Measurements from ENCODE around the gene BRD7. TPM values are rescaled to one million over a fixed set of nuclear protein-coding genes. Genes with fewer than 3 reads are reported as not detected.

The BRD7 gene
- total RNA-seq, 3 donors from 2014 or later, result 50.8 to 79.6 (median 56.1) TPM

GRCh38 chr16:50400312-50400966, 31.7 kb upstream of the BRD7 start:
- no peak overlapping the region for H3K4me3 ChIP-seq
- H3K9me3 ChIP-seq, result no peaks in the 10 kb centered on the region
- TF ChIP-seq CTCF (IDR thresholded peaks at IDR 0.05), result no peak
- no peak for DNase-seq
- H3K36me3 ChIP-seq (ENCODE audit: low read depth), result no peaks in the 10 kb centered on the region
- ATAC-seq, result no peak
- H3K4me1 ChIP-seq (ENCODE audit: low read depth), result no peaks in the 10 kb centered on the region
- intact Hi-C loops (cut with DNase I, micrococcal nuclease), result no loop called here

- no peak overlapping the region for H3K4me3 ChIP-seq
- no peaks in the 10 kb centered on the region for H3K9me3 ChIP-seq
- no peak for TF ChIP-seq CTCF (IDR thresholded peaks at IDR 0.05)
- ATAC-seq, result no peak
- H3K4me1 ChIP-seq (ENCODE audit: low read depth), result no peaks in the 10 kb centered on the region
- H3K36me3 ChIP-seq (ENCODE audit: low read depth), result no peaks in the 10 kb centered on the region
- intact Hi-C loops (cut with DNase I, micrococcal nuclease), result no loop called here
- no peak for DNase-seq
Observed at GRCh38 chr16:50399411-50399810, 30.6 kb upstream of the BRD7 start.

GRCh38 chr16:50398336-50398735, 29.5 kb upstream of the BRD7 start:
- intact Hi-C loops (cut with DNase I, micrococcal nuclease), result no loop called here
- Histone ChIP-seq H3K4me1 (ENCODE audit: low read depth) (no peaks in the 10 kb centered on the region), H3K9me3 (no peaks in the 10 kb centered on the region), H3K4me3 (no peak overlapping the region), H3K36me3 (ENCODE audit: low read depth) (no peaks in the 10 kb centered on the region)
- DNase-seq, result no peak
- ATAC-seq, result no peak
- no peak for TF ChIP-seq CTCF (IDR thresholded peaks at IDR 0.05)

- no peak for ATAC-seq
- intact Hi-C loops (cut with DNase I, micrococcal nuclease), result no loop called here
Observed at GRCh38 chr16:50396761-50397535, 28.2 kb upstream of the BRD7 start.

More at GRCh38 chr16:50396761-50397535, 28.2 kb upstream of the BRD7 start:
- Histone ChIP-seq H3K9me3 (no peaks in the 10 kb centered on the region), H3K4me3 (no peak overlapping the region), H3K4me1 (ENCODE audit: low read depth) (no peaks in the 10 kb centered on the region), H3K36me3 (ENCODE audit: low read depth) (no peaks in the 10 kb centered on the region)
- no peak for DNase-seq
- TF ChIP-seq CTCF (IDR thresholded peaks at IDR 0.05), result no peak
